Measurements from ENCODE around the gene ATRN.
"Not testable (repeated sequence)": the region's sequence is repeated elsewhere in the genome, so short reads cannot be mapped to it uniquely, and the experiment has no call there.

The ATRN gene

DNA sequence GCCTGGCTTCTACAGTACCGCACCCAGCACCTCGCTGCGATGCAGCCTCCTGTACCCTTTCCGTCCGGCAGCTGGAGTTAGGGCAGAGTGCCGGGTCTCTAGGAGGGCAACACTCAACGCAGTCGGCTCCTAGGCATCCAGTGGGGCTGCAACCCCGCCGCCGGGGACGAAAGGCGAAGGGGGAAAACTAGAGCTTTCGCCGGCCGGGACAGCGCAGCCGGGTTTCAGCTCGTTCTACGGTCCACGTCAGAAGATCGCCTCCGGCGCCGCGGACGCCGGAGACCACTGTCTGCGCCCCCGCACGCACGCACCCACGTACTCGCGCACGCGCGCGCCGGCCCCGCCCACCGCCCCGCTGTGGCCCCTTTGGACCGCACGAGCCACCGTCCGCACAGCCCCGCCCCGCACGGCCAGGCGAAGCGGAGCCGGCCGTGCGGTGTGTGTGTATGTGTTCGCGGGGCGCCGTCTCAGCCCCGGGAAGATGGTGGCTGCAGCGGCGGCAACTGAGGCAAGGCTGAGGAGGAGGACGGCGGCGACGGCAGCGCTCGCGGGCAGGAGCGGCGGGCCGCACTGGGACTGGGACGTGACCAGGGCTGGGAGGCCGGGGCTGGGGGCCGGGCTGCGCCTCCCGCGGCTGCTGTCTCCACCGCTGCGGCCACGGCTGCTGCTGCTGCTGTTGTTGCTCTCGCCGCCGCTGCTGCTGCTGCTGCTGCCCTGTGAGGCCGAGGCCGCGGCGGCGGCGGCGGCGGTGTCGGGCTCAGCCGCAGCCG lies at the start of gene ATRN:
Gene ATRN, plus strand, starts transcription at position 392 of the 770 bp plus-strand sequence. Its CDS starts 90 bp downstream, at position 482.
- peak; percentile 82 to 91 (median 87) for DNase-seq (ENCODE audit: low read depth in 3 of 3)

DNA sequence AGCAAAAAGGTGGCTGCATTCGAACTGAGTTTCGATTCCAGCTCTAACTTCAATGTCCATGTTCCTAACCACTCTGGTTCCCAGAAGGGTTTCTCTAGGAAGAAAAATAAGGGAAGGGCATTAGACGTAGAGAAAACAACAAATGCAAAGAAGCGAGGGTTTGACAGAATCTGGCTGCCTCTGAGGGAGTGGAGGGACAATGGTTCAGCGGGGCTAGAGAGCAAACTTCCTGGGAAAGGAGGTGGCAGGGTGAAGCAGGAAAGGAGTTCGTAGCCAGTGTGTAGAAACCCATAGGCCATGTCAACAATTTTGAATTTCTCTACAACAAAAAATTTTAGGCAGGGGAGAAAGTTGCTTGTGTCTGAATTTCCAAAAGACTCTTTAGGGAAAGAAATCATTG lies 48.8 kb upstream of the ATRN start:
- DNase-seq (ENCODE audit: low read depth in 3 of 3) = no peak

- no peak for DNase-seq (ENCODE audit: low read depth in 3 of 3)
Measured at GRCh38 chr20:3423126-3423525, 47.7 kb upstream of the ATRN start.

DNA sequence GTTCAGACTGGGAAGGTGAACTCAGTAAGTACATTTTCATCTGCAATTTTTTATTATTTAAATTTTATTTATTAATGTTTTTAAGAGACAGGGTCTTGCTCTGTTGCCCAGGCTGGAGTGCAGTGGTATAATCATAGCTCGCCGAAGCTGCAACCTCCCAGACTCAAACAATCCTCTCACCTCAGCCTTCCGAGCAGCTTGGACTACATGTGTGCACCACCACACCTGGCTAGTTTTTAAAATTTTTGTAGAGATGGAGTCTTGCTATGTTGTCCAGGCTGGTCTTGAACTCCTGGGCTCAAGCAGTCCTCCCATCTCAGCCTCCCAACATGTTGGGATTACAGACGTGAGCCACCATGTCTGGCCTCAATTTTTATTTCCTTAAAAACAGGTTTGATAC lies 44.1 kb upstream of the ATRN start:
- DNase-seq (ENCODE audit: low read depth in 3 of 3) = not testable (repeated sequence)

DNA sequence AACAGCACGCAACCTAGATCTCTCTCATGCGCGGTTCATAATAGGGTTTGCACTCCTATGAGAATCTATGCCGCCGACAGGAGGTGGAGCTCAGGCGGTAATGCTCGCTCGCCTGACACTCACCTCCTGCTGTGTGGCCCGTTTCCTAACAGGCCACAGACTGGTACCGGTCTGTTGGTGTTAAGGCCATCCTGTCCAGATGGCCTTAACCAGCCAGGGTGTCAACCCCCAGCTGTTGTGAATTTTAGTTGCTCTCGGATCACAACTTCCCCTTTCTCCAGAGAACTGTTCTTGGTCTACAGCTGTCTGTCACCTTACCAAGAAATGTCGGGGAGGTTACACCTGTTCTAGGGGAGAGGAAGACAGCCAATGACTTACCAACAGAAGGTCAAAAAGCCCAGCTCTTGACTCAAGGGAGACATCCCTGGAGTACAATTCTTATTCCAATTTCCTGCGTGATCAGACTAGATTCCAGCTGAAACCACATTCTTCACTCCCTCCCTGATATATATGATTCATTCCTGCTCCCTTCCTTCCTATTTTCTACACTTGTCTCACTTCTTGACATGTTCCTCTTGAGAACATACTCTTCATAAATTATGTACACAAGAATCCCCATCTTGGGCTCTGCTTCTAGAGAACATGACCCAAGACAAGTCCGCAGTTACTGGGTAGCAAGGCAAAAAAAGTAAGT lies 40.3 kb upstream of the ATRN start:
- no peak for DNase-seq (ENCODE audit: low read depth in 3 of 3)

- DNase-seq (ENCODE audit: low read depth in 3 of 3) = no peak
Measured at GRCh38 chr20:3431109-3431508, 39.7 kb upstream of the ATRN start.

DNA sequence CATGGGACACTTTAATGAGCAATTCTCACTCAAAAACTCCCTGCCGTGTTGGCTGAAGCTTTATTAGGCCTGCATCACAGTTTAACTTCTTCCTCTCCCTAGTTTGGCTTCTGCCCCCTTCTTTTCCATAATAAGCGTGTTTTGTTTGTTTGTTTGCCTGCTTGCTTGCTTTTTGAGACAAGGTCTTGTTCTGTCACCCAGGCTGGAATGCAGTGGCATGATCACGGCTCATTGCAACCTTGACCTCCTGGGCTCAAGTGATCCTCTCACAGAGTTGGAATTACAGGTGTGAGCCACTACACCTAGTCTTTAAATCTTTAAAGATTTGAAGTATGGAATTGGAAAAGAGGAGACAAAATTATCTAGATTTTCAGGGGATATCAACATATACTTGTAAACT lies 38.0 kb upstream of the ATRN start:
- no peak for DNase-seq (ENCODE audit: low read depth in 3 of 3)

- DNase-seq (ENCODE audit: low read depth in 3 of 3) = no peak
Measured at GRCh38 chr20:3433744-3434143, 37.1 kb upstream of the ATRN start.

DNA sequence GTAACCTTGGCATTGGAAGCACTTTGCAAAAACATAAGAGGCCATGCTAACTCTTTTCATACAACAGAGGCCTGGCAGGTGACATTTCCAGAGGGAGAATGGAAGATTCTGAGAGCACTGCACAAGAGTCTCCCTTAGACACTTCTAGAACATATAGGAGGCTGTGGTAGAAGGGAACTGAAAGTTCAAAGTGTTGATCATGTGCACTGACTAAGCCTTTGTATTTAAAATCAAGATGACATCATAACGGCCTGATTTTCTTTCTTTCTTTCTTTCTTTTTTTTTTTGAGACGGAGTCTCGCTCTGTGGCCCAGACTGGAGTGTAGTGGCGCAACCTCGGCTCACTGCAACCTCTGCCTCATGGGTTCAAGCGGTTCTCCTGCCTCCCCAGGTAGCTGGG lies 36.6 kb upstream of the ATRN start:
- no peak for DNase-seq (ENCODE audit: low read depth in 3 of 3)

DNA sequence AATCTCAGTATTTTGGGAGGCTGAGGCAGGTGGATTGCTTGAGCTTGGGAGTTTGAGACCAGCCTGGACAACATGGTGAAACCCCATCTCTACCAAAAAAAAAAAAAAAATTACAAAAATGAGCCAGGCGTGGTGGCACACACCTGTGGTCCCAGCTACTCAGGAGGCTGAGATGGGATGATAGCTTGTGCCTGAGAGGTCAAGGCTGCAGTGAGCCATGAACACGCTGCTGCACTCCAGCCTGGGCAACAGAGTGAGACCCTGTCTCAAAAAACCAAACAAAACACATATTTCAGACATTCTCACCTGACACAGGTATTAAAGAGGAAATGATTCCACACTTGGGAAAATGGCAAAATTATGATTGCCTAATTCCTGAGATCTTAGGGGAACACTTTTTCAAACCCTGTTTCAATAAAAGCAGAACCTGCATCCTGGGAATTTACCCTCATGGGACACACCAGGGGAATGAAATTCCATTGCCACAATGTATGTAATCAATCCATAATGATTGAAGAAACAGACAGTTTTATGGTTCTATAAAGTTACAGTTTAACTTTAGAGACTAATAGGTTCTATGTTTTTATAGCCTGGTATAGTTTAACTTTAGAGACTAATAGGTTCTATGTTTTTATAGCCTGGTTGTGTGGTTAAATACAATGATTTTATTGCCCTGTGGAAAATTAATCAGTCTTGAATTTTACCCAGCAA lies 33.8 kb upstream of the ATRN start:
- no peak for DNase-seq (ENCODE audit: low read depth in 3 of 3)

- no peak for DNase-seq (ENCODE audit: low read depth in 3 of 3)
Measured at GRCh38 chr20:3446779-3447178, 24.0 kb upstream of the ATRN start.

DNA sequence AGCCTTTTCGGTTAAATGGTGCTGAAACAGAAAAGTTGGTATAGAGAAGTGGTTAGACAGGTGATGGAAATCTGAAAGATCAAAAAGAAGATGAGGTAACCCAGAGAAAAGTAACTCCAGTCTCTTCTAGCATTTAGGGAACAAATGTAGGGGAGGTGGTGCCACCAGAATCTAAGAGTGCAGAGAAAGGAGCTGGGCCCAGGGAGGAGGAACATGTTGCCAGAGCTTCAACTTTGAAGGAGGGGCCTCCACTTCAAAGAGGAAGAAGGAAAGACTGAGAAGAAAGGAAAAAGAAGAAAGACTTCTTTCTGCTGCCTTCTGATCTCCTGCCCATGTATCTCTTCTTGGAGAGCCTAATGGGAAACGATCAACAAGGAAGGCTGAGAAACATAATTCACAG lies 23.5 kb upstream of the ATRN start:
- no peak for DNase-seq (ENCODE audit: low read depth in 3 of 3)

- no peak for DNase-seq (ENCODE audit: low read depth in 3 of 3)
Measured at GRCh38 chr20:3449319-3449718, 21.5 kb upstream of the ATRN start.

DNA sequence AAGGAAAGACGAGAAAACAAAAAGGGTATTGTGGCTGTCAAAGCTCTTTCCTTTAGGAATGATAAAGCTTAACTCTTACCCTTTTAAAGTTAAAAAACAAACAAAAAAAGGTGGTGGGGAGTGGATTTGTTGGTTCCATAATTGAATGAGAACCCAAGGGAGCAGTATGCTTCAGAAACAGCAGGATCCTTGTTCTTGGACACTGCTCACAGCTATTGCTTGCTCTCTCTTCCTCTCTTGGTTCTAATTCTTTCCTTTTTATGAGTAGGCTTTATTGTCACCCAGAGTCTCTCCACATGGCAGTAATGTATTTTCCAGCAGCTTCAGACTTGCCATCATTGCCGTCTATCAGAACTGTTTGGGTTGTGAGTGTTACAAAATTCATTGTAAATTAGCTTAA lies 18.7 kb upstream of the ATRN start:
- DNase-seq (ENCODE audit: low read depth in 3 of 3) = no peak

DNA sequence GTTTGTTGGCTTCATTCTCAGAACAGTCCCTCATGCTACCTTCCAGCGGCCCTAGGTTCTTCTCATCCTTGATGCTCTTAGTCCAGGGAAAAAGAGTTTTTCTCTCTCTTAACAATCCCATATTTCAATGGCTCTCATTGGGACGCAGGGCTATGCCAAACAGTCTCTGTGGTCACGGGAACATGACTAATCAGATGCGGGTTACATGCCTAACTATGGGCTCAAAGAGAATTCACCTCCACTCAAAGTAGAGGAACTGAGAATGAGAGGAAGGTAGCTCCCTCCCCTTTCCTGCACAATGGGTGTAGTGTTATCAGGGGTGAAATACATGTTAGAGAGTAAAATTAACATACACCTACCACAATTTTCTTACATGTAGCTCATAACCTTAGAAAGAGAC lies 18.1 kb upstream of the ATRN start:
- DNase-seq (ENCODE audit: low read depth in 3 of 3) = no peak

DNA sequence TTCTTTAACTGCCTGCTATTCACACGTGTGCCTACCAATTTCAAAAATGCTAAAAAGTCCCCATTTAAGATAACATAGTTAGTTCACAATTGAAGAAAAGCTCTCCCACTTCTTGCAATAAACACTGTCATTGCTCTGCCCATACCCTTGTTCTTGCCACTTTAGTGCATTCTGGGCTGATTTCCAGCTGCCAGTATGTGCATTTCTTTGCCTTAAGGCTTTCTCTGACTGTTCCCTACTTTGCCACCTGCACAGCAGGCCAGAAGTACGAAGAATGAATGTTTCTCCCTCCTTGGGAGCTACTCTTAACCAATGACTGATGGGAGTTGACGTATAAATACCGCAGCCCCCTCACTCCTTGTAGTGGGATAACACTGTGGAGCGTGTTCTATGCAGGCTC lies 16.0 kb upstream of the ATRN start:
- DNase-seq (ENCODE audit: low read depth in 3 of 3) = no peak

DNA sequence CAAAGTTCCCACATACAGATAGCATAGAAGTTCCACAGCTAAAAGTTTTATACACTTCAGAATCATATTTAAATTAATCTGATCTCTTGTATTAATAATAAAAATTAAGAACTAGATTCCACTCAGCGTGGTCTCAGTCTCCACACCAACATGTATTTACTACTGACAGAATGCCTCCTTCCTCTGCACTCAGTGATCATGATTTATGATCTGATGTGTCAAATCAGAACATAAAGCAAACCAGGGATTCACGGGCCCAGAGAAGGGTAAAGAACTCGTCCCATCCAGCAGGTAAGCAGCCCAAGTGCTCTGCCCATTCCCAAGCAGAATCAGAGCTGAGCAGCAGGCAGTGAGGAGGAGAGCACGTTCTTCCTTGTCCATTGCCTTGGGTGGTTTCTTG lies 14.2 kb upstream of the ATRN start:
- no peak for DNase-seq (ENCODE audit: low read depth in 3 of 3)

GRCh38 chr20:3459881-3460307 lies 10.9 kb upstream of the ATRN start:
- DNase-seq (ENCODE audit: low read depth in 3 of 3) = no peak

DNA sequence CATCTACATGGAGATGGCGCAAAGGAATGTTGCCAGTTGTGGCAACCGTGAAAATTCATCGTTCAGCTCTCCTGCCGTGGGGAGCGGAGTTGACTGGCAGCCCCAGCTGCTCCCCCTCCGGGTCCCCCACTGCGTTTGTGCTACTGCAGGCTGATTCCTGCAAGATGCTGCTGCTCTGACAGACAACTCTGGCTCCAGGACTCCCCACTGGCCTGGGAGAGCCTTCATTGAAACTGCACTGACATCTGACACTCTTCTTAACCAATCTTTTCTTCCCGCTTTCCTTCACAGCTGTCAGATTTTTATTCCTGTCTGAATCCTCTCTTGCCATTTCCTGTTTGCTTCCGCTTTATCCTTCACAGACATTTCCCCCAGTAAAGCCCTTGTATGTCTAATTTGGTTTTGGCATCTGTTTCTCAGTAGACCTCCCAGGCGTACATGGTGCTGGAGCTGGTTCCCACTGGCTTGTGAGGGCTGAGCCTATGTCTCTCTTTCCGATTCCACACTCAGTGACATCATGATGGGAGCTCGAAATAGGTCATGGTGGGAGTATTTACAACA lies 9.5 kb upstream of the ATRN start:
- no peak for DNase-seq (ENCODE audit: low read depth in 3 of 3)

DNA sequence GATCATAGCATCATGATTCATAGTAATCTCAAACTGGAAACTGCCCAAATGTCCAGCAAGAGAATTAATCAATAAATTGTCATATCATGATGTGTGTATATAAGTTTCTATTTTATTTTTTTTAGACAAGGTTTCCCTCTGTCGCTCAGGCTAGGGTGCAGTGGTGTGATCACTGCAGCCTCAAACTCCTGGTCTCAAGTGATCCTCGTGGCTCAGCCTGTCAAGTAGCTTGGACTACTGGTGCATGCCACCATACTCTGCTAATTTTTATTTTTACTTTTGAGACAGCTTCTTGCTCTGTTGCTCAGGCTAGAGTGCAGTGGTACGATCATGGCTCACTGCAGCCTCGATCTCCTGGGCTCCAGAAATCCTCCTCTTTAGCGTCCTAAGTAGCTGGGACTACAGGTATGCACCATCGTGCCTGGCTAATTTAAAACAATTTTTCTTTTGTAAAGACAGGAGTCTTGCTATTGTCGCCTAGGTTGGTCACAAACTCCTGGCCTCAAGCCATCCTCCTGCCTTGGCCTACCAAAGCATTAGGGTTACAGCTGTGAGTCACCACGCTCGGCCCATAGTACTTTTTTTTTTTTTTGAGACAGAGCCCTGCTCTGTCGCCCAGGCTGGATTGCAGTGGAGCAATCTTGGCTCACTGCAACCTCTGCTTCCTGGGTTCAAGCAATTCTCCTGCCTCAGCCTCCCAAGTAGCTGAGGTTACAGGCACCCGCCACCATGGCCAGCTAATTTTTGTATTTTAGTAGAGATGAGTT lies 8.7 kb upstream of the ATRN start:
- DNase-seq (ENCODE audit: low read depth in 3 of 3) = no peak

DNA sequence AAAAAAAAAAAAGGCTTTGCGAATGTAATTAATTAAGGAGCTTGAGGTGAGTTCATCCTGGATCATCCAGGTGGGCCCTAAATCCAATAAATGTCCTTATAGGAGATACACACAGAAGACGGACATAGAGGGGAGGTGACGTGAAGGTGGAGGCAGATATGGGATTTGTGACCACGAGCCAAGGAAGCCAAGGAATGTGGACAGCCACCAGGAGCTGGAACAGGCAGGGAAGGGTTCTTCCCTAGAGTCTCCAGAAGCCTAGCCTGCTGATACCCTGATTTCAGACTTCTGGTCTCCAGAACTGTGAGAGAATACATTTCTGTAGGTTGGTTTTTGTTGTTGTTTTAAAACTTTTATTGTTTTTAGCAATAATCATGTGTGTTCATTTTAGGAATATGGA lies 6.7 kb upstream of the ATRN start:
- no peak for DNase-seq (ENCODE audit: low read depth in 3 of 3)

GRCh38 chr20:3465301-3465700 lies 5.5 kb upstream of the ATRN start:
- DNase-seq (ENCODE audit: low read depth in 3 of 3) = no peak

All from stimulated activated CD4-positive, alpha-beta T cell treated with anti-CD3 and anti-CD28 coated beads, TNF-alpha, amount 100 ng/mL, for 48 hours (primary cell).